ENCODE measurements around the gene SLC24A3. TPM values are rescaled to one million over a fixed set of nuclear protein-coding genes. Genes with fewer than 3 reads are reported as not detected.

Gene SLC24A3
- total and polyA plus RNA-seq, 2 of the 13 experiments (the other 11 are each of a cell fraction or from before 2014, with no cell fraction given), result not detected

- TF ChIP-seq JDP2 (CRISPR knock-in tag; IDR thresholded peaks at IDR 0.05; ENCODE audit: borderline replicate concordance) (no peak), RNF2 (conservative IDR thresholded peaks at IDR 0.05; ENCODE audit: low read depth) (no peak), FOXA1 (IDR thresholded peaks at IDR 0.05) (peak; percentile 44), FOXA1 (CRISPR knock-in tag; IDR thresholded peaks at IDR 0.05) (no peak), MAF1 (CRISPR knock-in tag; IDR thresholded peaks at IDR 0.05; ENCODE audit: borderline replicate concordance) (no peak), ZNF549 (CRISPR knock-in tag; IDR thresholded peaks at IDR 0.05) (no peak), SKIL (CRISPR knock-in tag; IDR thresholded peaks at IDR 0.05; ENCODE audit: borderline replicate concordance) (no peak), HIC2 (CRISPR knock-in tag; IDR thresholded peaks at IDR 0.05; ENCODE audit: low read depth) (no peak), HNRNPLL (IDR thresholded peaks at IDR 0.05; ENCODE audit: low read depth, low read length, poor library complexity, severe bottlenecking) (no peak)
Observed at GRCh38 chr20:19412254-19412653, 199.8 kb downstream of the SLC24A3 start (continued).

GRCh38 chr20:19414600-19414999, 202.2 kb downstream of the SLC24A3 start:
- 0% methylated on average over 1 of the region's 1 CpG for WGBS (ENCODE audit: low lambda C conversion rate)
- ATAC-seq (no peak), FAIRE-seq (no peak)

More at GRCh38 chr20:19414600-19414999, 202.2 kb downstream of the SLC24A3 start:
- Histone ChIP-seq H3K9ac (ENCODE audit: insufficient read depth, low read depth, low read length) (no peak overlapping the region), H3K4me3 (replicated peaks in 1 of 3; ENCODE audit: insufficient read depth in 1 of 3, low read depth in 2 of 3, low read length in 3 of 3) (no peak overlapping the region), H3K27me3 (ENCODE audit: control insufficient read depth in 1 of 2, insufficient read depth in 2 of 2, low read length in 2 of 2) (no peaks in the 10 kb centered on the region), H3K36me3 (replicated peaks in 1 of 2; ENCODE audit: control insufficient read depth in 1 of 2, insufficient read depth in 2 of 2, low read length in 2 of 2) (no peaks in the 10 kb centered on the region), H2AFZ (ENCODE audit: low read length) (no peak overlapping the region), H3K9me3 (ENCODE audit: low read length) (no peaks in the 10 kb centered on the region), H3K27ac (ENCODE audit: extremely low read length, insufficient read depth, low read length) (no peak overlapping the region), H4K20me1 (ENCODE audit: insufficient read depth, low read length) (no peaks in the 10 kb centered on the region), H3K79me2 (ENCODE audit: insufficient read depth, low read length) (no peaks in the 10 kb centered on the region), H3K4me1 (ENCODE audit: insufficient read depth, low read length) (no peaks in the 10 kb centered on the region), H3K4me2 (ENCODE audit: low read depth, low read length) (no peak overlapping the region)
- BruUV-seq (replicated peaks), result no TSS peak
- intact Hi-C loops (cut with micrococcal nuclease; ENCODE audit: unreplicated experiment), result no loop called here
- peak; percentile 44; the same call in 1 of the 2 replicates for TF ChIP-seq ATF7 (IDR thresholded peaks at IDR 0.05)
- TF ChIP-seq ATF7 (CRISPR knock-in tag; IDR thresholded peaks at IDR 0.05), result no peak
- no peak for TF ChIP-seq ZNF652 (CRISPR knock-in tag; IDR thresholded peaks at IDR 0.05; ENCODE audit: borderline replicate concordance, low read depth)
- no peak for DNase-seq (ENCODE audit: low spot score)
- POLR2A ChIA-PET, result no interaction called here
- CTCF ChIA-PET (ENCODE audit: low intra/inter-chr PET ratio, low total read pairs), result no interaction called here
- in situ Hi-C loops (cut with HindIII; ENCODE audit: extremely low pct_ligation_motif_present, low pct_unique_long_range_greater_than_20kb), result no loop called here
